CD8-positive, alpha-beta memory T cell (primary cell): ENCODE data around the gene PLN. TPM values are rescaled to one million over a fixed set of nuclear protein-coding genes. Genes with fewer than 3 reads are reported as not detected.

Source experiments
- CTCF ChIA-PET: fragments of 350-600 bp; sonication (Branson Sonifier 250); formaldehyde crosslinking; loops from one replicate; lab custom pipeline; 2021; ENCODE audit warnings: antibody characterized with exemption; lab: Charles Lee
- POLR2A ChIA-PET: fragments of 350-600 bp; sonication (Branson Sonifier 250); formaldehyde crosslinking; loops from one replicate; lab custom pipeline; 2021; ENCODE audit warnings: antibody characterized with exemption; lab: Charles Lee
- DNase-seq, 5 donors: peaks; one replicate each; pipeline versions ENCODE4 v3.0.0 to v3.0.0-alpha.2; 2020 to 2022; ENCODE audit warnings: mixed read lengths in 1 of 5
- H3K27ac ChIP-seq: one replicate; pipeline ENCODE4 v1.7.0; 2013; ENCODE audit warnings: low read depth, mild to moderate bottlenecking, low read length, moderate library complexity
- H3K27me3 ChIP-seq: 2 replicates; pipeline ENCODE4 v1.7.0; 2013; ENCODE audit warnings: low read length, mild to moderate bottlenecking; ENCODE audit not compliant: insufficient read depth, poor library complexity, severe bottlenecking
- H3K36me3 ChIP-seq: 2 replicates; pipeline ENCODE4 v1.7.0; 2013; ENCODE audit warnings: mild to moderate bottlenecking, low read length, moderate library complexity; ENCODE audit not compliant: insufficient read depth
- H3K4me1 ChIP-seq: 2 replicates; pipeline ENCODE4 v1.7.0; 2013; ENCODE audit warnings: mild to moderate bottlenecking, low read length, moderate library complexity; ENCODE audit not compliant: insufficient read depth
- H3K4me3 ChIP-seq: 2 replicates; pipeline ENCODE4 v1.7.0; 2013; ENCODE audit warnings: mild to moderate bottlenecking, low read length
- H3K9me3 ChIP-seq: 2 replicates; pipeline ENCODE4 v1.7.0; 2013; ENCODE audit warnings: mild to moderate bottlenecking, low read length
- H3K27ac Mint-ChIP-seq, 8 donors: one replicate each; pipeline ENCODE4 v1.8.0; 2020 to 2021; ENCODE audit warnings: mixed read lengths in 8 of 8, mild to moderate bottlenecking in 6 of 8, inconsistent platforms in 3 of 8, moderate library complexity in 3 of 8
- H3K27me3 Mint-ChIP-seq, 2 donors: one replicate each; pipeline ENCODE4 v1.8.0; 2020 to 2021; ENCODE audit warnings: mixed read lengths in 2 of 2, mild to moderate bottlenecking in 1 of 2, moderate library complexity in 1 of 2
- H3K36me3 Mint-ChIP-seq, 3 donors: one replicate each; pipeline ENCODE4 v1.8.0; 2020 to 2021; ENCODE audit warnings: mixed read lengths in 3 of 3, inconsistent platforms in 1 of 3, mild to moderate bottlenecking in 1 of 3
- H3K4me1 Mint-ChIP-seq, 3 donors: one replicate each; pipeline ENCODE4 v1.8.0; 2020 to 2021; ENCODE audit warnings: mixed read lengths in 3 of 3, inconsistent platforms in 1 of 3, mild to moderate bottlenecking in 1 of 3
- H3K4me3 Mint-ChIP-seq, 7 donors: one replicate each; pipeline ENCODE4 v1.8.0; 2020 to 2021; ENCODE audit warnings: mixed read lengths in 7 of 7, mild to moderate bottlenecking in 6 of 7, moderate library complexity in 4 of 7, inconsistent platforms in 2 of 7
- H3K9me3 Mint-ChIP-seq, 5 donors: one replicate each; pipeline ENCODE4 v1.8.0; 2020 to 2022; ENCODE audit warnings: mixed read lengths in 5 of 5, mild to moderate bottlenecking in 3 of 5, moderate library complexity in 2 of 5, inconsistent platforms in 1 of 5
- polyA plus RNA-seq: library from polyadenylated mRNA; unstranded; fragments of 300-500 nt; fragmentation: Illumina TruSeq; gene quantifications from one replicate; pipeline ENCODE4 v1.2.3, GENCODE V29; 2021
- total RNA-seq, 2 experiments: library from RNA; stranded (reverse); gene quantifications; one replicate each; pipeline ENCODE4 v1.2.3, GENCODE V29; 2021

PLN gene
- total and polyA plus RNA-seq, 3 experiments from 2014 or later = 0.49 TPM; not detected in 2

DNA sequence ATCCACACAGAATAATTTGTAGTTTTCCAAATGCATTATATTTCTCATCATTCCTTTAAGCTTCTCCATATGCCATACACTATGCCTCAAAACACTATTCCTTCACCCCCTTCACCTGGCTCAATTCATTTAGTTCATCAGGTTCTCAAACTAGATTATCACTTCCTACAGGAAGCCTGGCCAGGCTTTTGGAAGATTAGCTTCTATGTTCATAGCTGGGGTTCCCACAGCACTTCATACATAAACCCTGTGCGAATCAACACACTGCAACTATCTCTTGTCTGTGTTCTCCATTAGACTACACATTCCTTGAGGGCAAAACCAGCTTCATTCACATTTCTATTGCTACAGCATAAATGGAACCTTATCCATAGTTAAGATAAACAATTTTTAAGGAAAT, 40.5 kb upstream of the PLN start:
- no peaks in the 10 kb centered on the region for H3K9me3 Mint-ChIP-seq

DNA sequence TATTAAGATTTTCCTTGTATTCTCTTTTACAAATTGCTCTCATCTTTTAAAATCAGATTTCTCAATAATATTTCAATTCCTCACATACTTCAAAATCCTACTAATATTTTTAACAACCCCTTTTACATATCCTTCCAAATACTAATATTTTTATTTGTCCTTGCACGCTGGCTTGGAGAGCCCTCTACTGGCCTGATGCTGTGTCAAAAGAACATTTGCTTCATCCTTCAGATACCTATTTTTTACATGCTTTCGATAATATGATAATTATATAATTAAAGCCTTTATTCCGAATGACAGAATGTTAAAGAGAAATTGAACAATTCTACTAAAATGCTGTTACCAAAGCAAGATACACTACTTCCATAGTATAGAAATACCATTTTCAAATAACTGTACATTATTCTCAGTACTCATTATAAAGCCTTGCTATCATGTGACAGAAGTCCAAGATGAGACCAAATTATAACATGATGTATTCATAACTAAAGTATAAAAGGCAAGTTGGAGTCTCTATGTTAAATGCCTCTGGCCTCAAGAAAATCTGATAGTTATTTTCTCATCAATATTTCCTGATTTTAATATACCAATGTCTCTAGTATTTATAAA, 39.0 kb upstream of the PLN start:
- no peak for DNase-seq
- Histone ChIP-seq H3K36me3 (peaks cover 3% of the 10 kb centered on the region), H3K4me1 (no peaks in the 10 kb centered on the region), H3K4me3 (no peak overlapping the region), H3K27ac (no peak overlapping the region), H3K27me3 (no peaks in the 10 kb centered on the region), H3K9me3 (no peaks in the 10 kb centered on the region)
- H3K27me3 Mint-ChIP-seq = no peaks in the 10 kb centered on the region
- no peaks in the 10 kb centered on the region for H3K9me3 Mint-ChIP-seq
- CTCF ChIA-PET = no interaction called here
- H3K4me3 Mint-ChIP-seq = no peak overlapping the region
- peak overlapping the region in 1 of 8 donors; percentile 2 for H3K27ac Mint-ChIP-seq
- POLR2A ChIA-PET = no interaction called here
- peaks cover 24 to 48% (median 41%) of the 10 kb centered on the region in 3 donors for H3K4me1 Mint-ChIP-seq
- H3K36me3 Mint-ChIP-seq = peaks cover 7 to 29% (median 8%) of the 10 kb centered on the region in 3 donors

More for the DNA sequence above, 40.5 kb upstream of the PLN start:
- Histone ChIP-seq H3K27me3 (no peaks in the 10 kb centered on the region), H3K4me3 (no peak overlapping the region), H3K27ac (no peak overlapping the region), H3K4me1 (no peaks in the 10 kb centered on the region), H3K9me3 (no peaks in the 10 kb centered on the region), H3K36me3 (peaks cover 3% of the 10 kb centered on the region)
- CTCF ChIA-PET = no interaction called here
- POLR2A ChIA-PET = no interaction called here
- peaks cover 15 to 36% (median 20%) of the 10 kb centered on the region in 3 donors for H3K36me3 Mint-ChIP-seq
- H3K4me1 Mint-ChIP-seq = peaks cover 16 to 33% (median 30%) of the 10 kb centered on the region in 3 donors
- no peak overlapping the region for H3K4me3 Mint-ChIP-seq
- H3K27me3 Mint-ChIP-seq = no peaks in the 10 kb centered on the region
- H3K27ac Mint-ChIP-seq = peak overlapping the region in 7 of 8 donors; percentile 1 to 59 (median 21)
- no peak for DNase-seq

DNA sequence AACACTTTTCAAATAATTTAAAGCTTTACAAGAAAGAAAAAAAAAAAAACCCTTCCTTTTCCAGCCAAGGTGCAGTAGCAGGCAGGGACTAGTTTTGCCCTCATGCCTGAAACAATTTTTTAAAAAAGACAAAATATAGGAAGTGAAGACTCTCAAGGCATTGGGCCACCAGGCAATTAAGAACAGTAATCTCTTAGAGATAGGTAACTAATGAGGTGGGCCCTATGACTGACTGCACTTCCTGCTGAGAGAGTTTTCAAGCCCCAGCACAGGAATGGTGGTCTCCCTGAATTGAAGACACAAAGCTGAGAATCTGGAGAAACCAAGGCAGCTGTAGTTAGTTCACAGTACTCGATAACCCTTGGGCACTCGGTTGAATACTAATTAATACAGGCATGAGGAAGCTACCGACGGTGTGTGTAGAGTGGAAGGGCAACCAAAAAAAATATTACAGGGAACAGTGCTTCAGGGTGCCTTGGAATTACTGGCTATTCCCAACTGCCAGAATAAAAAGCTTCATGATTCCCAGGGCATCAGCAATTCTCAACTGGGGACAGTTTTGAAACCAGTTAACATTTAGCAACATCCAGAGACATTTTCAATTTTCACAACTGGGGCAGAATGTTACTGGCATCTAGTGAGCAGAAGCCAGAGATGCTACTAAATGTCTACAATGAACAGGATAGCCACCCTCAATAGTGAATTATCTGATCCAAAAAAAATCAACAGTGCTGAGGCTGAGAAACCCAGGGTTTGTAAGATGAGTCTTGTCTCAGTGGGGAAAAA, 36.0 kb upstream of the PLN start:
- Mint-ChIP-seq H3K27me3 (no peaks in the 10 kb centered on the region), H3K36me3 (peaks cover 0 to 16% (median 2%) of the 10 kb centered on the region in 3 donors), H3K9me3 (no peaks in the 10 kb centered on the region), H3K4me1 (peaks cover 31 to 60% (median 59%) of the 10 kb centered on the region in 3 donors), H3K27ac (peak overlapping the region in 7 of 8 donors; percentile 11 to 95 (median 48)), H3K4me3 (no peak overlapping the region)
- Histone ChIP-seq H3K4me3 (no peak overlapping the region), H3K9me3 (no peaks in the 10 kb centered on the region), H3K27ac (no peak overlapping the region), H3K36me3 (no peaks in the 10 kb centered on the region), H3K4me1 (no peaks in the 10 kb centered on the region), H3K27me3 (no peaks in the 10 kb centered on the region)
- no peak for DNase-seq
- POLR2A ChIA-PET = no interaction called here
- CTCF ChIA-PET = interaction anchor here (0.8 to 0.9 kb wide), 2 partner anchors 15 to 566 kb away, joined by 3 read pairs; partner anchors contain the start of gene FAM184A

GRCh38 chr6:118514689-118515088, 33.4 kb upstream of the PLN start:
- peaks cover 13 to 37% (median 20%) of the 10 kb centered on the region in 3 donors for H3K36me3 Mint-ChIP-seq
- no peaks in the 10 kb centered on the region for H3K27me3 Mint-ChIP-seq
- H3K9me3 Mint-ChIP-seq = no peaks in the 10 kb centered on the region
- H3K9me3 ChIP-seq = no peaks in the 10 kb centered on the region
- no peak overlapping the region for H3K27ac ChIP-seq
- POLR2A ChIA-PET = no interaction called here
- no peak overlapping the region for H3K27ac Mint-ChIP-seq
- no peaks in the 10 kb centered on the region for H3K36me3 ChIP-seq
- H3K4me1 Mint-ChIP-seq = peaks cover 37 to 67% (median 65%) of the 10 kb centered on the region in 3 donors
- CTCF ChIA-PET = no interaction called here
- no peak for DNase-seq
- H3K27me3 ChIP-seq = no peaks in the 10 kb centered on the region
- no peaks in the 10 kb centered on the region for H3K4me1 ChIP-seq
- no peak overlapping the region for H3K4me3 Mint-ChIP-seq
- no peak overlapping the region for H3K4me3 ChIP-seq

GRCh38 chr6:118522422-118522821, 25.7 kb upstream of the PLN start:
- ChIA-PET CTCF (no interaction called here), POLR2A (no interaction called here)
- no peaks in the 10 kb centered on the region for H3K4me1 ChIP-seq
- Mint-ChIP-seq H3K27ac (no peak overlapping the region), H3K36me3 (peaks cover 30 to 56% (median 30%) of the 10 kb centered on the region in 3 donors), H3K4me1 (peaks cover 27 to 44% (median 43%) of the 10 kb centered on the region in 3 donors), H3K4me3 (no peak overlapping the region), H3K27me3 (no peaks in the 10 kb centered on the region), H3K9me3 (no peaks in the 10 kb centered on the region)
- H3K27me3 ChIP-seq = no peaks in the 10 kb centered on the region
- no peak overlapping the region for H3K4me3 ChIP-seq
- DNase-seq = no peak
- H3K36me3 ChIP-seq = no peaks in the 10 kb centered on the region
- H3K27ac ChIP-seq = no peak overlapping the region
- H3K9me3 ChIP-seq = no peaks in the 10 kb centered on the region

DNA sequence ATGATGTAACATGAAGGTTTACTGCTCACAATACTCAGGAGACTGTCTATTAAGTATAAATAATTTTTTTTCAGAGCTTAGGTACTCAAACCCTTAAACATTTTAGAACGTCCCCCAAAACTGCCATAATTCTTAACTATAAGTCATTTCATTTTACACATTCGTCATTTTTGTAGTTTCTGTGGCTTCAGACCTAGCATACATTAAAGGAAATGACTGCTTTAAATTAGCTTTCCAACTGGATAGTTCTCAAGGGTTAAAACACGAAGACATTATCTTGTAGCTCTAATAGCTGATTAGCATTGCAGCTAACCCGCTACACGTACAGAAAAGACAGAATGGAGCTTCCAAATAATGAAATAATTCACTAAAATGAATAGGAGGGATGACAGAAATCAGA, 24.9 kb upstream of the PLN start:
- POLR2A ChIA-PET = no interaction called here
- no peak for DNase-seq
- H3K27me3 Mint-ChIP-seq = no peaks in the 10 kb centered on the region
- H3K27ac Mint-ChIP-seq = peak overlapping the region in 1 of 8 donors; percentile 59
- peaks cover 26 to 41% (median 36%) of the 10 kb centered on the region in 3 donors for H3K4me1 Mint-ChIP-seq
- Histone ChIP-seq H3K27ac (no peak overlapping the region), H3K4me3 (no peak overlapping the region), H3K9me3 (no peaks in the 10 kb centered on the region), H3K4me1 (no peaks in the 10 kb centered on the region), H3K27me3 (no peaks in the 10 kb centered on the region), H3K36me3 (no peaks in the 10 kb centered on the region)
- no peak overlapping the region for H3K4me3 Mint-ChIP-seq
- no peaks in the 10 kb centered on the region for H3K9me3 Mint-ChIP-seq
- peaks cover 23 to 48% (median 26%) of the 10 kb centered on the region in 3 donors for H3K36me3 Mint-ChIP-seq
- CTCF ChIA-PET = no interaction called here

DNA sequence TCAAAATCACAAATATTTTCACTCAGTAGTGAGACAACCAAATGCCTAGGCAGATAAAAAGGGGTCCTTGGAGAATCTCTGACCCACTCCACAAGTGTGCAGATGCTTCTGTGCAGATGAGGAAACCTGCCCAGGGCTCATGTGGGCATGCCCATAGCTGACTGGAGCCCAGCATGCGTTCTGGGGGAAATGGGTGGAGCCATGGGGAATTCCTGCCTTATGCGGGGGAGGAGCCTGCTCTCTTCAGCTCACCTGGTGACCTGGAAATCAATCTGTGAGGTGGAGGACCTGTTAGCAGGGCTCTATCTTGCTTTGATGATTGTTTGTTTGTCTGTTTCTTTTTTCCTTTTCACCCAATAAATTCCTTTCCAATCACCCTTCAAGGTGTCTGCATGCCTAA, 23.4 kb upstream of the PLN start:
- Mint-ChIP-seq H3K4me3 (no peak overlapping the region), H3K36me3 (peaks cover 10 to 36% (median 20%) of the 10 kb centered on the region in 3 donors), H3K27me3 (no peaks in the 10 kb centered on the region), H3K9me3 (no peaks in the 10 kb centered on the region), H3K4me1 (peaks cover 29 to 45% (median 34%) of the 10 kb centered on the region in 3 donors), H3K27ac (peak overlapping the region in 1 of 8 donors; percentile 10)
- no peaks in the 10 kb centered on the region for H3K4me1 ChIP-seq
- DNase-seq = peak in 1 of 5 donors; percentile 42
- no peaks in the 10 kb centered on the region for H3K27me3 ChIP-seq
- H3K4me3 ChIP-seq = no peak overlapping the region
- no peaks in the 10 kb centered on the region for H3K36me3 ChIP-seq
- H3K9me3 ChIP-seq = no peaks in the 10 kb centered on the region
- CTCF ChIA-PET = no interaction called here
- POLR2A ChIA-PET = no interaction called here
- H3K27ac ChIP-seq = no peak overlapping the region
